HG03025 (cell line): Measurements from ENCODE around the gene LRCH2.
"Not testable (repeated sequence)": the region's sequence is repeated elsewhere in the genome, so short reads cannot be mapped to it uniquely, and the experiment has no call there.

Experiments used
- ATAC-seq: cut with Tn5 transposase; IDR thresholded peaks from one replicate; pipeline ENCODE4 v1.9.1; 2021; ENCODE audit warnings: mild to moderate bottlenecking, moderate library complexity; ENCODE audit not compliant: unreplicated experiment, low FRiP score

The LRCH2 gene

DNA sequence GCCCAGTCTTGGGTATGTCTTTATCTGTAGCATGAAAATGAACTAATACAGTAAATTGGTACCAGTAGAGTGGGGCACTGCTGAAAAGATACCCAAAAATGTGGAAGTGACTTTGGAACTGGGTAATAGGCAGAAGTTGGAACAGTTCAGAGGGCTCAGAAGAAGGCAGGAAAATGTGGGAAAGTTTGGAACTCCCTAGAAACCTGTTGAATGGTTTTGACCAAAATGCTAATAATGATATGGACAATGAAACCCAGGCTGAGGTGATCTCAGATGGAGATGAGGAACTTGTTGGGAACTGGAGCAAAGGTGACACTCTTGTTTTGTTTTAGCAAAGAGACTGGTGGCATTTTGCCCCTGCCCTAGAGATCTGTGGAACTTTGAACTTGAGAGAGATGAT is 24.3 kb downstream of the LRCH2 start:
- ATAC-seq, result not testable (repeated sequence)

DNA sequence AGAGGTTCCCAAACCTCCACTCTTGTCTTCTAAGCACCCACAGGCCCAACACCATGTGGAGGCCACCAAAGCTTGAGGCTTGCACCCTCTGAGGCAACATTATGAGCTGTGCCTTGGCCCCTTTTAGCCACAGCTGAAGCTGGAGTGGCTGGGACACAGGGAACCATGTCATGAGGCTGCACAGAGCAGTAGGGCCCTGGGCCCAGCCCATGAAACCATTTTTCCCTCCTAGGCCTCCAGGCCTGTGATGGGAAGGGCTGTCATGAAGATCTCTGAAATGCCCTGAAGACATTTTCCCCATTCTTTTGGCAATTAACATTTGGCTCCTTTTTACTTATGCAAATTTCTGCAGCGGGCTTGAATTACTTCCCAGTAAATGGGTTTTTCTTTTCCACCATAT is 29.9 kb downstream of the LRCH2 start:
- no peak for ATAC-seq

DNA sequence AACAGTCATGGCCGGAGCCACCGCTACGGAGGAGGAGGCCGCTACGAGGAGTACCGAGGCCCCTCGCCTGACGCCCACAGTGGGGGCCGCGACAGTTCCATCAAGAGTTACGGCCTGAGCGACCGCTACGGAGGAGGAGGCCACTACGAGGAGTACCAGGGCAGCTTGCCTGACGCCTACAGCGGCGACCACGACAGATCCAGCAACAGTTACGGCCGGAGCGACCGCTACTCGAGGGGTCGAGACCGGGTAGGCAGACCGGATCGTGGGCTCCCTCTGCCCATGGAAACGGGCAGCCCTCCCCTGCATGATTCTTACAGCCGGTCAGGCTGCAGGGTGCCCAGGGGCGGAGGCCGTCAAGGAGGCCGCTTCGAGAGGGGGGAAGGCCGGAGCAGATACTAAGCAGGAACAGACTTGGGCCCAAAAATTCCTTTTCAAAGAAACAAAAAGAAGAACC is 41.6 kb downstream of the LRCH2 start:
- no peak for ATAC-seq

DNA sequence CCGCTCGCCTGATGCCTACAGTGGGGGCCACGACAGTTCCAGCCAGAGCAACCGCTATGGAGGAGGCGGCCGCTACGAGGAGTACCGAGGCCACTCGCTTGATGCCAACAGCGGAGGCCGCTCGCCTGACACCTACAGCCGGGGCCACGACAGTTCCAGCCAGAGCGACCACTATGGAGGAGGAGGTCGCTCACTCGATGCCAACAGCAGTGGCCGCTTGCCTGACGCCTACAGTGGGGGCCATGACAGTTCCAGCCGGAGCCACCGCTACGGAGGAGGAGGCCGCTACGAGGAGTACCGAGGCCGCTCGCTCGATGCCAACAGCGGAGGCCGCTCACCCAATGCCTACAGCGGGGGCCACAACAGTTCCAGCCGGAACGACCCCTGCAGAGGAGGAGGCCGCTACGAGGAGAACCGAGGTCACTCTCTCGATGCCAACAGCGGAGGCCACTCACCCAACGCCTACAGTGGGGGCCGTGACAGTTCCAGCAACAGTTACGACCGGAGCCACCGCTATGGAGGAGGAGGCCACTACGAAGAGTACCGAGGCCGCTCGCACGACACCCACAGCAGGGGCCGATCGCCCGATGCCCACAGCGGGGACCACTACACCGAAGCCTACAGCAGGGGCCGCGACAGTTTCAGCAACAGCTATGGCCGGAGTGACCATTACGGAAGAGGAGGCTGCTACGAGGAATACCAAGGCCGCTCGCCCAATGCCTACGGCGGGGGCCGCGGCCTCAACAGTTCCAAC is 42.2 kb downstream of the LRCH2 start:
- ATAC-seq, result no peak

DNA sequence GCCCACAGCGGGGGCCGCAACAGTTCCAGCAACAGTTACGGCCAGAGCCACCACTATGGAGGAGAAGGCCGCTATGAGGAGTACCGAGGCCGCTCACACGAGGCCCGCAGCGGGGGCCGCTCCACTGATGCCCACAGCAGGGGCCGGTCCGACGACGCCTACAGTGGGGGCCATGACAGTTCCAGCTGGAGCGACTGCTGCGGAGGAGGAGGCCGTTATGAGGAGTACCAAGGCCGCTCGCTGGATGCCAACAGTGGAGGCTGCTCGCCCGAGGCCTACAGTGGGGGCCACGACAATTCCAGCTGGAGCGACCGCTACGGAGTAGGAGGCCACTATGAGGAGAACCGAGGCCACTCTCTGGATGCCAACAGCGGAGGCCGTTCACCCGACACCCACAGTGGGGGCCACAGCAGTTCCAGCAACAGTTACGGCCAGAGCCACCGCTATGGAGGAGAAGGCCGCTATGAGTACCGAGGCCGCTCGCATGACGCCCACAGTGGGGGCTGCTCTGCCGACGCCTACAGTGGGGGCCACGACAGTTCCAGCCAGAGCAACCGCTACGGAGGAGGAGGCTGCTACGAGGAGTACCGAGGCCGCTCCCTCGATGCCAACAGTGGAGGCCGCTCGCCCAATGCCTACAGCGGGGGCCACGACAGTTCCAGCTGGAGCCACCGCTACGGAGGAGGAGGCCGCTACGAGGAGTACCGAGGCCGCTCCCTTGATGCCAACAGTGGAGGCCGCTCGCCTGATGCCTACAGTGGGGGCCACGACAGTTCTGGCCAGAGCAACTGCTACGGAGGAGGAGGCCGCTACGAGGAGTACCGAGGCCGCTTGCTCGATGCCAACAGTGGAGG is 43.0 kb downstream of the LRCH2 start:
- ATAC-seq, result no peak

DNA sequence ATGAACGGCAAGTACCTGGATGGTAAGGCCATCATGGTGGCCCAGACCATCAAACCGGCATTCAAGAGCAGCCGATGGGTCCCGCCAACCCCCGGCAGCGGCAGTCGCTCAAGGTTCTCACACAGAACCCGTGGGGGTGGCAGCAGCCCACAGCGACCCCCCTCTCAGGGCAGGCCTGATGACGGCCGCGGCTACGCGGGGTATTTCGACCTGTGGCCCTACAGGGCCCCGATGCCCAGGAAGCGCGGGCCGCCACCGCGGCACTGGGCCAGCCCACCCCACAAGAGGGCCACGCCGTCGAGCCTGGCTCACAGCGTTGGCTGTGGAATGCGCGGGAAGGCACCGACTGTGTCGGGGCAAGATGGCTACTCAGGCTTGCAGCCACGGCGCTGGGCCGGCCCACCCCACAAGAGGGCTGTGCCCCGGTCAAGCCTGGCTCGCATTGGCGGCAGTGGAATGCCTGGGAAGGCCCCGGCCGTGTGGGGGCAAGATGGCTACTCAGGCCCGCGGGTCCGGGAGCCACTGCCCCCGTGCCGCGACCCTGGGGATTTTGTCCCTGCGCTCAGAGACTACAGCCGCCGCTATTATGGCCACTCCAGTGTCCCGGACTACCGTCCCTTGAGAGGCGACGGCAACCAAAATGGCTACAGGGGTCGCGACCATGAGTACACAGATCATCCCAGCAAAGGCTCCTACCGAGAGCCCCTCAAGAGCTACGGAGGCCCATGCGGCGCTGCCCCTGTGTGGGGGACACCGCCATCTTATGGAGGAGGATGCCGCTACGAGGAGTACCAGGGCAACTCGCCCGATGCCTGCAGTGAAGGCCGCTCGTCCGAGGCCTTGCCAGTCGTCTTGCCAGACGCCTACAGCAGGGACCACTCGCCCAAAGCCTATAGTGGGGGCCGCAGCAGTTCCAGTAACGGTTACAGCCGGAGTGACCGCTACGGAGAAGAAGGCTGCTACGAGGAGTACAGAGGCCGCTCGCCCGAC is 44.0 kb downstream of the LRCH2 start:
- no peak for ATAC-seq

DNA sequence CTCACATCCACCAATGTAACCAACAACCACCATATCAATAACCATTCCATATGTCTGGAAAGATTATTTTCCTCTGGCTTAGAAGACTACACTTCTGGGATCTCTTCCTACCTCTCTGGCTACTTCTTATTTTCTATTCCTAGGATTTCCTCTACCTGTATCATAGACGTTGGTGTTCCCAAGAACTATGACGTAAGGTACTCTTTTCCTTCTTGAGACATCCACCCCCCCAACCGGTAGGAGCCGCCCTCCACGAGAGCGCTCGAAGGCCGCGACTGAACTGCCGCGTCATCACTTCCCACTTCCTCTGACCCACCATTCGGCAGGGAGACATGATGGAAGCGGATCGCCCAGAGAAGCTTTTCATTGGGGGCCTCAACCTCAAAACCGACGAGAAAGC is 44.8 kb downstream of the LRCH2 start, which contains the start of gene RBMXL3:
Gene RBMXL3, plus strand, starts transcription at position 301 of the 400 bp plus-strand sequence. Its CDS starts 32 bp downstream, at position 333.
- no peak for ATAC-seq

DNA sequence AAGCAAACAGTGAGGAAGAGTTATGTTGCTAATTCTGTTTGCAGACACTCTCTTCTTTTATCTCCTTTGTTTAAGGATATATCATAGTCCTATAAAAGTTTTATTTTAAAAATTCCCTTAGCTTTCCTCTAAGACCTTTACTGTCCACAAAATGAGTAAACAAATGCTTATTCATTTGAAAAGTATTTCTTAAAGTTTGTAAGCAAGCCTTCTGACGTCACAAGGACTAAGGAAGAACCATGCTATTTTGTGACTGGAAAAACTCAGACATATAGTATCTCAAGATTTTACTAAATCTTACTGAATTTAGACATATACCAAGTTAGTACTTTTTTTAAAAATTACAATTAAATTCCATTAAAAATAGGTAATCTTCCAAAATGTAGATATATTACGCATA is 49.9 kb downstream of the LRCH2 start:
- ATAC-seq, result no peak

DNA sequence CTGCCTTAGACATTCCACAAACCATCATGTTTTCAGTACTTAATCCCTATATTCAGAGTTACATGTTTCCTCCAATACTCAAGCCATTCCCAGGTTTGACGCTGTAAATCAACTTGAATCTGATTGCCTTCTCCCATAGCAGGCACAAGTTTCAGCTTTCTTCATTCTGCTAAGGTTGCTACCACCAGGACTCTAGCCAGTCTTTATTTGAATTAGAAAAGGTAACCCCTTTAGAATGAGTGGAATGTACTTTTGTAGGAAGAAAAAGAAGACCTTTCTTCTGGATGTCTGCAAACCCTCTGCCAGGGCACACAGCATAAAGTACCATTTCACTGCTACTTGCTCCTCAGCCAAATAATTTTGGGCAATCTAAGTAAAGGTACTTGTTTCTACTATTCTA is 55.4 kb downstream of the LRCH2 start:
- ATAC-seq, result no peak

DNA sequence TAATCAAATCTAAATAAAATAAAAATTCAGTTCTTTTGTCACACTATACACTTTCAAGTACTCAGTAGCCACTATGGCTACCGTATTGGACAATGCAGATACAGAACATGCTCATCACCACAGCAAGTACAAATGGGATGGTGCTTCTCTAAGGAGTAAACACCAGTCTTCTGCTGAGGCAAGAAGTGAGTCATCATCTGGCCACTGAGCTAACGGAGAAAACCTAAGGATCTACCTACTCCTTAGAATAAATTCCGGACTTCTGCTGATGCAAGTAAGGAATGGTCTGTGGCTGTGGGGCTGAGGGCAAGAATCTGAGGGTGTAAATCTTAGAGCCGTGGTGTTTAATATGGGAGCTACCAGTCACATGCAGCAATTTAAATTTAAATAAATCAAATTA is 56.0 kb downstream of the LRCH2 start:
- no peak for ATAC-seq

DNA sequence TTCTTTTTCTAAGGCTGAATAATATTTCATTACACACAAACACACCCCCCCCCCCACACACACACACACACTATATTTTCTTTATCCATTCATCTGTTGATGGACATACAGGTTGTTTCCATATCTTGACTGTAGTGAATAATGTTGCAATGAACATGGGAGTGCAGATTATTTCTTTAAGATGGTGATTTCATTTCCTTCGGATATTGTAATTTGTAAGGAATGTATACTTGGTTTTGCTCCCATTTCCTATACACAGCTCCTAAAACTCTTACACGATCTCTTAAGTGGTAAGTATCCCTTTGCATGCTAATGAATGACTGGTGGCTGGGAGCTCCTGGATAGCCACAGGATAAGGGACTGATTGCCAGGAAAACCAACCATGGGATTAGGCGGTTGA is 59.3 kb downstream of the LRCH2 start:
- no peak for ATAC-seq

DNA sequence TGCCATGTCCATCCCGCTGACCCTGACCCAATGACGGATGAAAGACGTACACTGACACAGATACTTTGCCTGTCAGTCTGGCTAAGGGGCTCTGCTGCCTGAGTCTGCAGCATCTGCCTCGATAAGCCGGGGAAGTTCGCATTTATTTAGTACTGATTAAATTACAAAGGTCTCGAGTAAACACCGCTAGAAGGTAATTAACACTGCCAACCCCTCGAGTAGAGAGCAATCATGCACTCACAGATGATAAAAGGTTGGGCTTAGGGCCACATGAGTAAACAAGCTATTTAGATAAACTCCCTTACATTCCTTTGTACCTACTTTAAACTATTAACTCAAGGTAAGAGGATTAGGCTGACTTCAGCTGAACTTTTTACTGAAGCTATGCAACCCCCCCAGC is 60.7 kb downstream of the LRCH2 start:
- no peak for ATAC-seq

DNA sequence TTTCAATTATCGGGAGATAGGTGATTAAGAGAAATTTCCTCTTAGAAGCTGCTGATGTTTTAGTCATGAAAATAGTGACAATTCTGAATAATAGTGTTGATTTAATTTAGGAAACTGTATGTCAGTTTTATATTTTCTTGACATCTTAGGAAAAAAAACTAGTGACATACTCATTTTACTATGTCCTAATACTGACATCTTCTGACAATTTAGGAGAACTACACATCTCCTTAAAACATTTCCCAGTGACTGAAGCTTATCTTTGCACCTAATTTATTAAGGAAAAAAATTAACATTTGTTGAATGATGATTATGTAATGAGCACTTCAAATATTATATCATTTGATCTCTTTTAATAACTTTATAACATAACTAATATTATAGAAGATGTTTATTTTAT is 86.7 kb downstream of the LRCH2 start:
- ATAC-seq, result no peak

DNA sequence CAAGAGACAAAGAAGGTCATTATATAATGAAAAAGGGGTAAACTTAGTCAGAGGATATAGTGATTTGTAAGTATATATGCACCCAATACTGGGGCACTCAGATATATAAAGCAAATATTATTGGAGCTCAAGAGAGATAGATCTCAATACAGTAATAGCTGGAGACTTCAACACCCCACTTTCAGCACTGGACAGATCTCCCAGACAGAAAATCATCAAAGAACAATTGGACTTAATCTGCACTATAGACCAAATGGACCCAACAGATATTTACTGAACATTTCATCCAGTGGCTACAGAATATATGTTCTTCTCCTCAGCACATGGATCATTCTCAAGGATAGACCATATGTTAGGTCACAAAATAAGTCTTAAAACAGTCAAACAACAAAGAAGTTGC is 91.8 kb downstream of the LRCH2 start:
- ATAC-seq, result no peak

DNA sequence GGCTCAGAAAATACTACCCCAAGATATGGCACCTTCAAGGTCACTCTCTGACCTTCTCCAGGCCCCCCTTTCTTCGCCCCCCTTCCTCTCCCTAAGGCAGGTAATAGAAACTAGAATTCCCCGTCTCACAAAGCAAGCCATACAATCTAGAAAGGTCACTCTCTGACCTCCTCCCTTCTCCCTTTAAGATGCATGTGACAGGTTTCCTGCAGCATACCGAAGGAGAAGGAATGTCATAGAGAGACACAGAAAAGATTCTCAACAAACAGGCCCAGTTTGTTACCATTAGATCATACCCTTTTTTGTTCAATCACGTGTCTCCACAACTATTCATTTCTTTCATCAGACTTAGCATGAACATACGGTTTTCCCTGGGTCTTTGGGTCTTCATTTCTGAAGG is 95.9 kb downstream of the LRCH2 start:
- no peak for ATAC-seq

DNA sequence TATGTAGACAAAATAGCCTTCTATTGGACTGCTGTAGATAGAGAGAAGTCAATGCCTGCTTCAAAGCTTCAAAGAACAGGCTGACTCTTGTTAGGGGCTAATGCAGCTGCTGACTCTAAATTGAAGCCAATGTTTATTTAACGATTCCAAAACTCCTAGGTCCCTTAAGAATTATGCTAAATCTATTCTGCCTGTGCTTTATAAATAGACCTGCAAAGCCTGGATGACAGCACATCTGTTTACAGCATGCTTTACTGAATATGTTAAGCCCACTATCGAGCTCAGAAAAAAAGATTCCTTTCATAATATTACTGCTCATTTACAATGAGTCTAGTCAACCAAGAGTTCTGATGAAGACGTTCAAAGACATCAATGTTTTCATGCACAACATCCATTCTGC is 99.5 kb downstream of the LRCH2 start:
- no peak for ATAC-seq

DNA sequence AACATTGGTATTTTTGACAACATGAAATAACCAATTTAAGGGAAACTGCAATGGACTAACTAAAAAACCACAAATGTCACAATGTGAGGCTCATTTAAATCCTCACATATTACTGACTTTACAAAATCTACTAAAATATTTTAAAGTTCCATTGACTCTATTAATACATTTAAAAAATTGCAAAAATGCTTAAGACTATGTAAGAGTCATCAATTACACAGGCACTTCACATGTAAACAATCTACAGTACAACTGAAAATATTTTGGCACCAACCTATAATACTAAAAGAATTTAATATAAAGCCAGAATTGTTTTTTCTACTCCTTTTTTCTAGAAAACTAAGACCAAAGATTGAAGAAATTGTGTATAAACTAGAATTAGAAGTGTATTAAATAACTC is 121.5 kb downstream of the LRCH2 start:
- no peak for ATAC-seq

DNA sequence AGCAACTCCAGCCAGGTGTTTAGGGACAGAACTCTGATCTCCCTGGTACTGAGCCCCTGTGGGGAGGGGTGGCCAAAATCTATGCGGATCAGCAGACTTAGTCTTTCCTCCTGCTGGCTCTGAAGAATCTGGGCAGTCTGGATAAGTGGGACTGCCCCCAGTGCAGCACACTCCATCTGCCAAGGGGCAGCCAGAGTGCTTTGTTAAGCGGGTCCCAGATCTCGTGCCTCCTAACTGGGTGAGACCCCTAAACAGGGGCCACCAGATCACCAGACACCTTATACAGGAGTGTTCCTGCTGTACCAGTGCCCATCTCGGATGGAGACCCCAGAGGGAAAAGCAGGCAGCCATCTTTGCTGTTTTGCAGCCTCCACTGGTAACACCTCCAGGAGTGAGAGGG is 135.0 kb downstream of the LRCH2 start:
- no peak for ATAC-seq

DNA sequence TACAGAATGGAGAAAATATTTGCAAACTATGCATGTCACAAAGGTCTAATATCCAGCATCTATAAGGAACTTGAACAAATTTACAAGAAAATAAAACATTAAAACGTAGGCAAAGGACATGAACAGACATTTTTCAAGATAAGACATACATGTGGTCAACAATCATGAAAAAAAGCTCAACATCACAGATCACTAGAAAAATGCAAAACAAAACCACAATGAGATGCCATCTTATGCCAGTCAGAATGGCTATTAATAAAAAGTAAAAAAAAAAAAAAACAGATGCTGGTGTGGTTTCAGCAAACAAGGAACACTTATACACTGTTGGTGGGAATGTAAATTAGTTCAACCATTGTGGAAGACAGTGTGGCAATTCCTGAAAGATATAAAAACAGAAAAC is 140.7 kb downstream of the LRCH2 start:
- no peak for ATAC-seq

DNA sequence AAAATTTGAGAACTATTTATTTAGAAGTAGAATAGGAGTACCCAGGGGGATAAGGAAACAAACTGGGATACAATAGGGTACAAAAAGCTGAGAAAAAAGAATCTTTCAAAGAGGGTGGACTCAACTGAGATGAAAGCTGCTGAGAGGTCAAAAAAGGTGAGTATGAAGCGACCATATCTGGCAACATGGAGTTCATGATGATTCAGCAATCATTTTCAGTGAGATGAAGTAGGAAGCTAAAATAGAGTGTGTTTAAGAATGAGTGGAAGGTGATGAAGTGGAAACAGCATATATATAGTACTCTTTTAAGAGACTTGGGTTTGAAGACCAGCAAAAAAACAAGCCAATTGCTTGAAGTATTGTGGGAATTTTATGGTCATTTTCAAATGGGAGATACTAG is 144.5 kb downstream of the LRCH2 start:
- ATAC-seq, result no peak

DNA sequence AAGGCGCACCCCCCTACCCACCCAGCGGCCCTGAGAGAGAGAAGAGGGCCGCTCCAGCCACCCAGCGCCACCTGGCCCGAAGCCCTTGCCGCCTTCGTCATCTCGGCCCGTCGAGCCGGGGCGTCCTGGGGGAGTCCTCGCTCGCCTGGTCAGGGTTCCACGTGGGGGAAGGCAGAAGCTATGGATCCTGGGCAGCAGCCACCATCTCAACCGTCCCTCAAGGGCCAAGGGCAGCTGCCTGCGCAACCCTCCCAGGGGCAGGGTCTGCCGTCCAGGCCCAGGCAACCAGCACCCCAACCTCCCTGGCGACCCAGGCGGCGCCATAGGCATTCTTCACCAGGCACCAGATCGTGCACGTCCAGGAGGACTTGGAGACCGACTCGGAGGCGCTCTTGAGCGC is 165.0 kb downstream of the LRCH2 start:
- ATAC-seq, result no peak
